GM19193 (cell line): ENCODE measurements around the gene RTEL1.

Source experiments
- POLR2A ChIP-seq: IDR thresholded peaks from 4 replicates; pipeline ENCODE4 v1.6.1; 2011; ENCODE audit not compliant: insufficient read depth, insufficient read length; ENCODE audit errors: extremely low read depth

The RTEL1 gene, protein sequence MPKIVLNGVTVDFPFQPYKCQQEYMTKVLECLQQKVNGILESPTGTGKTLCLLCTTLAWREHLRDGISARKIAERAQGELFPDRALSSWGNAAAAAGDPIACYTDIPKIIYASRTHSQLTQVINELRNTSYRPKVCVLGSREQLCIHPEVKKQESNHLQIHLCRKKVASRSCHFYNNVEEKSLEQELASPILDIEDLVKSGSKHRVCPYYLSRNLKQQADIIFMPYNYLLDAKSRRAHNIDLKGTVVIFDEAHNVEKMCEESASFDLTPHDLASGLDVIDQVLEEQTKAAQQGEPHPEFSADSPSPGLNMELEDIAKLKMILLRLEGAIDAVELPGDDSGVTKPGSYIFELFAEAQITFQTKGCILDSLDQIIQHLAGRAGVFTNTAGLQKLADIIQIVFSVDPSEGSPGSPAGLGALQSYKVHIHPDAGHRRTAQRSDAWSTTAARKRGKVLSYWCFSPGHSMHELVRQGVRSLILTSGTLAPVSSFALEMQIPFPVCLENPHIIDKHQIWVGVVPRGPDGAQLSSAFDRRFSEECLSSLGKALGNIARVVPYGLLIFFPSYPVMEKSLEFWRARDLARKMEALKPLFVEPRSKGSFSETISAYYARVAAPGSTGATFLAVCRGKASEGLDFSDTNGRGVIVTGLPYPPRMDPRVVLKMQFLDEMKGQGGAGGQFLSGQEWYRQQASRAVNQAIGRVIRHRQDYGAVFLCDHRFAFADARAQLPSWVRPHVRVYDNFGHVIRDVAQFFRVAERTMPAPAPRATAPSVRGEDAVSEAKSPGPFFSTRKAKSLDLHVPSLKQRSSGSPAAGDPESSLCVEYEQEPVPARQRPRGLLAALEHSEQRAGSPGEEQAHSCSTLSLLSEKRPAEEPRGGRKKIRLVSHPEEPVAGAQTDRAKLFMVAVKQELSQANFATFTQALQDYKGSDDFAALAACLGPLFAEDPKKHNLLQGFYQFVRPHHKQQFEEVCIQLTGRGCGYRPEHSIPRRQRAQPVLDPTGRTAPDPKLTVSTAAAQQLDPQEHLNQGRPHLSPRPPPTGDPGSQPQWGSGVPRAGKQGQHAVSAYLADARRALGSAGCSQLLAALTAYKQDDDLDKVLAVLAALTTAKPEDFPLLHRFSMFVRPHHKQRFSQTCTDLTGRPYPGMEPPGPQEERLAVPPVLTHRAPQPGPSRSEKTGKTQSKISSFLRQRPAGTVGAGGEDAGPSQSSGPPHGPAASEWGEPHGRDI (N-terminal part only)

DNA sequence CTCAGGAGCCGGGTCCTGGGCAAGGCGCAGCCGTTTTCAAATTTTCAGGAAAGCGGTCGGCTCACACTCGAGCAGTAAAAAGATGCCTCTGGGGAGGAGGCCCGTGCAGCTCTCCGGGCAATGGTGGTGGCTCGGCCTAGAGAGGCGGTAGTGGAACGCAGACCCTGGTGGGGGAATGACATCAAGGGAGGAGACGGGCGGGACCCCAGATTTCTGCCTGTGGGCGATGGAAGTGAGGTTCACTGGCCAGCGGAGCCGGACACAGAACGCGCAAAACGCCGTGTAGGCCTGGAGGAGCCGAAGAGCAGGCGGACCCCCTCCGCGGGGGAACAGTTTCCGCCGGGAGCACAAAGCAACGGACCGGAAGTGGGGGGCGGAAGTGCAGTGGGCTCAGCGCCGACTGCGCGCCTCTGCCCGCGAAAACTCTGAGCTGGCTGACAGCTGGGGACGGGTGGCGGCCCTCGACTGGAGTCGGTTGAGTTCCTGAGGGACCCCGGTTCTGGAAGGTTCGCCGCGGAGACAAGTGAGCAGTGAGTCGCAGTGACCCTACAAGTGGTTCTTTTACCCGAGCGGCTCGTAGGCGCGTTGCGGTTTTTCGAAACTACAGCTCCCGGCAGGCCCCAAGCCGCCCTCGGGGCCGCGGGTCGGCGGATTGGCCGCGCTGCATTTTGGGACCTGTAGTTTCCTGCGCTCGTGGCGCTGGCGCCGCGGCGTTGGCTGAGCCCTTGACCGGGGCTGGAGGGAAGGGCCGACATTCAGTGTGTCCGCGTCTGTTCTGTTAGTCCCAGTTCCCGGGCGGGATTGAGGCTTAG, at the start of gene RTEL1:
TSS of gene RTEL1 (plus strand) at position 376 of the 812 bp plus-strand sequence. CDS start 1,091 bp downstream, outside the sequence.
- peak; percentile 77 for TF ChIP-seq POLR2A

DNA sequence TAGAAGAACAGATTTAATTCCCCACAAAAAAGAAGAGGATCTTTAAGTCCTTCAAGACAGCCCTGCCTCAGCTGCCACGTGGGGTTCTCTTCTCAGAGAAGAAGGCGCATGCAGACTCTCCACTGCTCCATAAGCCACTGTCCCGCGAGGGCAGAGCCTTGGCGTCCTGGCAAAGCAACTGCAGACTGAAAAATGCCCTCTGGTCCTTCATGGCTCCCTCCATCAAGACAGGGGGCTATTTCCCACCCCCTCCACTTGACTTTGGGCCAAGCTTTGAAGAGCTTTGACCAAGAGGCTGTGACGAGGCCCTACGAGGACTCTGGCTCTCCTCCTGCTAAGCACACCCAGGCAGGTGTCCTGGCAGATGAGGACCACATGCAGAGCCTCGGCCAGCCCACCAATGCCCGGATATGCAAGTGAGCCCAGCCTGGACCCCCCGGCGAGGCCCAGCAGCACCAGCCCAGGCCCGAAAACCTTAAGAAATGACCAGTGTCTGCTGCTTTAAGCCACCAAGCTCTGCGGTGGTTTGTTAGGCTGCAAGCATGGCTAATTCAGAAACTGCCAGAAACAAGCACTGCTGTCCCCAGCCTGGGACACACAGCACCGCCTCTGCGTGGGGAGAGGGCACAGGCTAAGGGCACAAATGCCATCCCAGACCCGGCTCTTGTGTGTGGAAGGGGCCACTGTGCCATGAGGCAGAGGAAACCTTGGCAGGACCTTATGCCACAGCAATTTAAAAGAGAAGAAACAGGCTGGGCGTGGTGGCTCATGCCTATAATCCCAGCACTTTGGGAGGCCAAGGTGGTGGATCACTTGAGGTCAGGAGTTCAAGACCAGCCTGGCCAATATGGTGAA, 47.3 kb upstream of the RTEL1 start:
- no peak for TF ChIP-seq POLR2A

DNA sequence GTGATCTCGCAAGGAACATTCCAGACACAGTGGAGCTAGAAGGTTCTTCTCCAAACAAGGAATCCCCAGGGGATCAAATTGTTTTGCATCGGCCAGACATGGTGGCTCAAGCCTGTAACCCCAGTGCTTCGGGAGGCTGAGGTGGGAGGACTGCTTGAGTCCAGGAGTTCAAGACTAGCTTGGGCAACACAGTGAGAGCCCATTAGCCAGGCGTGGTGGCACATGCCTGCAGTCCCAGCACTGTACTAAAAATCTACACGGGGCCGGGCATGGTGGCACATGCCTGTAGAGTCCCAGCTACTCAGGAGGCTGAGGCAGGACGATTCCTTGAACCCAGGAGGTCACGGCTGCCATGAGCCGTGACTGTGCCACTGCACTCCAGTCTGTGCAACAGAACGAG, 46.5 kb upstream of the RTEL1 start:
- no peak for TF ChIP-seq POLR2A

DNA sequence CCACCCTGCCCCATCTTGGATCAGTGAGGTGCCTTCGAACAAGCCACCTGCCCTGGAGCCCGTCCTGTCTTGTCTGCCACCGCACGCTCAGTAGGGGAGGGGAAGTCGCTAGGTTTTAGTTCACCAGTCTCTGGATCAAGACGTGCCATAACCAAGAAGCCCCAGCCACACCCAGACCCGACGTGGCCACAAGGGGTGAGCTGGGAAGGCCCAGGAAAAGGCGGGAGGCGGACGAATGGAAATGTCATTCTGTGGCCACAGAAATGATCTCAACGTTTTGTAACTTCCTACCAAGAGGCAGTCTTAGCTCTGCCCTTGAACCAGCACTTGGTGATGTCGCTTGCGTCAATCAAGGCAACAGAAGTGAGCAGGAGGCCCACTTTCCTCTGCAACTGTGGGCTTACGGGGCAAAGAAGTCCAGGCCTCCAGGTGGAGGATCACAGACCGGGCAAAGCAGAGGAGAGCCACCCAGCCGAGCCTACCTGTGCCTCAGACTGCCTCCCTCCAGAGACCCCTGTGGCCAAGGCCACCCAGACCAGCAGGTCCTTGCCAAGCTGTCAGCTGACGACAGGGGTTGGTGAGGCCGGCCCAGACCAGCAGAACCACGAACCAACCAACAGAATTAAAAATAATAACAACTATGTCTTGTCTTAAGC, 45.7 kb upstream of the RTEL1 start:
- TF ChIP-seq POLR2A, result no peak

DNA sequence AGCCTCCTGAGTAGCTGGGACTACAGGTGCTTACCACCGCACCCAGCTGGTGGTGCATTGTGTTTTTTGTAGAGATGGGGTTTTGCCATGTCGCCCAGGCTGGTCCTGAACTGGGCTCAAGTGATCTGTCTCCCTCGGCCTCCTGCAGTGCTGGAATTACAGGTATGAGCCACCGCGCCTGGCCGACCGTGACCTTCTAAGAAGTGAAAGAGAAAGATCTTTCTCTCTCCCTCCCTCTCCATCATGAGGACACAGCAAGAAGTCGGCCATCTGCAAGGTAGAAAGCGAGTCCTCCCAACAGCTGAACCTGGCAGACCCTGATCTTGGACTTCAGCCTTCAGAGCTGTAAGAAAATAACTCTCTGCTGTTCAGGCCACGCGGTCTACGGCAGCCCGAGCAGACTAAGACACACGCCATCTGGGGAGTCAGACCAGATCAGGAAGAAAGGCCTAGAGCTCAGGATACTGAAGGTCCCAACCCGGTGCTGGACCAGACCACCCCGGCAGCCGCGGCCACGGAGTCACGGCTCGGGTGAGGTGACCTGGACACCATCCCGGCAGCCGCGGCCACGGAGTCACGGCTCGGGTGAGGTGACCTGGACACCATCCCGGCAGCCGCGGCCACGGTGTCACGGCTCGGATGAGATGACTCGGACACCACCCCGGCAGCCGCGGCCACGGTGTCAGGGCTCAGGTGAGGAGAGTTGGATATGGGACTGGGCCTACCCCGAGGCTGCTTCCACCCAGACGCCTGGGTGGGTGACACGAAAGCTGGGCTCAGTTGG, 40.8 kb upstream of the RTEL1 start:
- TF ChIP-seq POLR2A, result no peak

DNA sequence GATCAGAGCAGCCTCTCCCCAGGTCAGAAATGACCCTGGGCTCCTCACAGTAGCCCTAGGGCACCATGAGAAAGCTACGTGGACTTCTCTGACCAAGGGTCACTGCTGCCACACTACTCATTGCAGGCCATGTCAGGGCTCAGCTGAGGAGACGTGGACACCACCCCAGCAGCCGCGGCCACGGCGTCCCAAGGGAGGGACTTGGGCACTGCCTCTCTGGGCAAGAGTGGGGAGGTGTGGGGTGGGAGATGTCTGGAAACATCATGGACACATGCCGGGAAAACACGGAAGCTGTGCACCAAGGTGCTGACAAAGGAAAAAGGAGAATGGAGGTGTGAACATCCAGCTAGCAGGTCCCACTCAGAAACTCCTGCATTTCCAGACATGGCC, 40.2 kb upstream of the RTEL1 start:
- TF ChIP-seq POLR2A, result no peak

DNA sequence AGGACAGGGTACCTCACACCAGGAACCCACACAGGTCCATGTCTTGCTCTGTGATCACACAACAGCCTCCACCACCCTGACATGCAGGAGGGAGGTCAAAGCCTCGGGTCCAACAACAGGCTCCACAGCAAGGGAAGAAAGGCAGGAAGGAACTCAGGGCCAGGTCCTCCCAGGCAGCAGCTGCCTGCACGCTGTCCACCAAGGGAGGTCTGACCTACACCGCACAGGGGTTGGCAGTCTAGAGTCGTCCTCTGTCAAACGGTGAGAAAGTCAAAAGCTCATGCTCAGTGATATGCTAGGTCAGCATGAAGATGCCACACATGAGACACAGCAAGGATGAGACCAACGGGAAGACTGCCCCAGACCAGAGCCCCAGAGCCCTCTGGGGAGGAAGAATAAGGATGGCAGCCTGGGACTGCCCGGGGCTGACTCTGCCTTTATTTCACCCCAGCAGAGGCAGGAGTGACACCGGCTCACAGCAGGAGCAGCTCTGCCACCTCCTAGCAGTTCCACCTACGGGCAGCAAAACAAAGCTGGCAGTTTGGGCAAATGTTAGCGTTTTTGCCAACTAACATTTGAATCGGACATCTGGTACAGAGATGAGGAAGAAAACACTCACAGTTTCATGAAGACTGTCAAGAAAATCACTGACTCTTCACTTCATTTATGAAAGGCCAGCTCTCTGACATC, 39.7 kb upstream of the RTEL1 start:
- no peak for TF ChIP-seq POLR2A

DNA sequence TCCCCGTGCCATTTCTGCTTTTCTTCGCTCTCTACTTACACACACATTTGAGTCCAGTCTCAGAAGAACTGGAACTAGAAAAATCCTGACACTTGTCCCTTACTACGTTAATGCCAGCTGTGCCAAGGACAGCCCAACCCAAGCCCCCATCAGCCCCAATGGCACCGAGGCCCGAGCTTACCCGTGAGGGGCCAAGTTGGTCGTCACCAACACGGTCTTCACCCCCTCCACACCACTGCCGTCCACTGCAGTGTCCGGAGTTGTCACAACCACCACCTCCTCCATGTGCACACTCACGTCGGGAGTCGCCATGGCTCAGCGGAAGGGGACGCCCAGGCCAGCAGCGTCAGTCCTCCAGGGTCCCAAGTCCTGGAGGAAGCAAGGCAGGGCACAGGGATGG, 39.0 kb upstream of the RTEL1 start:
- no peak for TF ChIP-seq POLR2A

DNA sequence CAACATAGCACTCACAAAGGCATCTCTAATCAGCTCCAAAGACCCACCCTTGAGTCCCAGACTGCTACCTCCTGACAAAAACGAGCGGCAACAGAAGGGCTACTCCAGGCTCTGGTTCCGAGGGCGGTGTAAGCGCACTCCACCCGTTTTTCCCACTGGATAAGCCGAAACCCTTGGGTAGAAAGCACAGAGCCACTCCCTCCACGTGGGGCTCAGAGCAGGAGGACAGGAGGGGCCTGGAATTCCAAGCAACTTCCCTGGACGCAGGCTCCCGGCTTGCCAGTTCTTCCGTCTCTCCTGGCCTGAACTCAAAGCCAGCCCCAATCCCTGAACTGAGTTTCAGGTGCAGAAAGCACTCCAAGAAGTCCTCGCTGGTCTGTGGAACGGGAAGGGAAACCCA, 38.6 kb upstream of the RTEL1 start:
- TF ChIP-seq POLR2A, result no peak

DNA sequence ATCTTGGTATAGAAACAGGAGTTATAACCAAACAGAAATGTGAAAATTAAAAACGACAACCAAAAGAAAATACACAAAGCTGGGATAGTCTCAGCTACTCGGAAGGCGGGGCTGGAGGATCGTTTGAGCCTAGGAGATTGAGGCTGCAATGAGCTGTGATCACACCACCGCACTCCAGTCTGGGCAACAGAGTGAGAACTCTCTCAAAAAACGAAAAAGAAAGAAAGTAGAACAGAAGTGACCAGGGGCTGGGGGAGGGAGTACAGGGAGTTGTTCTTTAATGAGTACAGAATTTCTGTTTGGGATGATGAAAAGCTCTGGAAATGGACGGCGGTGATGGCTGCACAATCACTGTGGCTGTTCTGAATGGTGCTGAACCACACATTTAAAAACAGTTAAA, 37.1 kb upstream of the RTEL1 start:
- TF ChIP-seq POLR2A, result no peak

DNA sequence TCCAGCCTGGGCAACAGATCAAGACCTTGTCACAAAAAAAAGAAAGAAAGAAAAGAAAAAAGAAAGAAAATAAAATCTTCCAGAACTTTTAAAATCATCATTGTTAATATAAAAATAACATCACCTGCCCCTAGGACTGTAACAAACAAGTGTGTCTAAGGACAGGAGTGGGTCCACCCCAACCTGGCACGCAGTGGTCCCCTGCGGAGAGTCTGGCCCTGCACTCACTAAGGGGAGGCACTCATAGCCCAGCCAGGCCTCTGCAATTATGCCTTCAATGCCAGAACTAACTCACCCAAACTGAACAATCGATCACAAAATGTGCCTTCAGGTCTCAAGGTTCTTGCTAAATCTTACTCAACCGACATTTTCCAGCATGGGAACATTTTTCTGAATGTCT, 36.0 kb upstream of the RTEL1 start:
- no peak for TF ChIP-seq POLR2A

DNA sequence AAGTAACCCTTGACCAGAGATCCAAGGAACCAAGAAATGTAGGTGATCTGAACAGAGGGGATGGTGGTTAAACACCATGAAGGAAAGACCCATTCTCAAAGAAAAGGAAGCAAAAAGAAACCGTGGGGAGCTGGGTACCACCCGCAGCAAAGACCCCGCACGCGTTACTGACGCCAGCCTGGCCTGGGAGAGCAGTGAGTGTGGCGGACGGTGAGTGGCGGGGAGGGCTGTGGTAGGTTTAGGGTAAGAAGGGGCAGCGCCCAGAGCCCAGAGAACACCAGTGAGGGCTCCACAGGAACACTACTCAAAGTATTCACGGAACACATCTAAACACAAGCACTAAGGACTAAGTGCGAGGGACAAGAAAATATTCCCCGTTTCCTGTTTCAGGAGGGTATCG, 35.4 kb upstream of the RTEL1 start:
- TF ChIP-seq POLR2A, result no peak
